ENCODE data around the gene CCDC184.
"Not testable (repeated sequence)": the region's sequence is repeated elsewhere in the genome, so short reads cannot be mapped to it uniquely, and the experiment has no call there.

CCDC184 gene

DNA sequence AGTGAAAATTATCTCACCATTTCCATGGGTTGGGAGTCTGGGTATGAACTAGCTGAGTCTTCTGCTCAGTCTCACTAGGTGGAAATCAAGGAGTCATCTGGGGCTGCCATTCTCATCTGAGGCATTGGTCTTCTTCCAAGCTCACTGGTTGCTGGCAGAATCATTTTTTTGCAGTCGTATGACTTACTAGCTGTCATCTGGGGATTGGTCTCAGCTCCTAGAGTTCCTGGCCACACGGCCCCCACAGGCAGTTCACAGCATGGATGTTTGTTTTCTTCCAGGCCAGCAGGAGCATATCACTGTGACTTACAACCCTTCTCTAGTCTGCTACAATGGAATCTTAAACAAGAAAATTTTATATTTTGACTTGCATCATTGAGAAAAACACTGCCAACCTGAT lies 38.2 kb downstream of the CCDC184 start:
- DNase-seq (ENCODE audit: low read depth), result peak; percentile 13
- H3K4me3 ChIP-seq (ENCODE audit: low read depth, low read length), result no peak overlapping the region
- TF ChIP-seq CTCF (conservative IDR thresholded peaks at IDR 0.05; ENCODE audit: low read depth, low read length), result no peak

DNA sequence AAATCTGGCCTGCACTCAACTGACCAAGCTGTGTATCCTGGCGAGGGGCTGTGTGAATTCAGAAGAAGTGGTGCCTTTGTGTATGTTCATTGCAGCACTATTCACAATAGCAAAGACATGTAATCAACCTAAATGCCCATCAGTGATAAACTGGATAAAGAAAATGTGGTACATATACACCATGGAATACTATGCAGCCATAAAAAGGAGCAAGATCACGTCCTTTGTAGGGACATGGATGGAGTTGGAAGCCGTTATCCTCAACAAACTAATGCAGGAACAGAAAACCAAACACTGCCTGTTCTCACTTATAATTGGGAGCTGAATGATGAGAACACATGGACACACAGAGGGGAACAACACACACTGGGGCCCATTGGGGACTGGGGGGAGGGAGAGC lies 41.1 kb downstream of the CCDC184 start:
- not testable (repeated sequence) for H3K4me3 ChIP-seq (ENCODE audit: low read depth, low read length); DNase-seq (ENCODE audit: low read depth)

DNA sequence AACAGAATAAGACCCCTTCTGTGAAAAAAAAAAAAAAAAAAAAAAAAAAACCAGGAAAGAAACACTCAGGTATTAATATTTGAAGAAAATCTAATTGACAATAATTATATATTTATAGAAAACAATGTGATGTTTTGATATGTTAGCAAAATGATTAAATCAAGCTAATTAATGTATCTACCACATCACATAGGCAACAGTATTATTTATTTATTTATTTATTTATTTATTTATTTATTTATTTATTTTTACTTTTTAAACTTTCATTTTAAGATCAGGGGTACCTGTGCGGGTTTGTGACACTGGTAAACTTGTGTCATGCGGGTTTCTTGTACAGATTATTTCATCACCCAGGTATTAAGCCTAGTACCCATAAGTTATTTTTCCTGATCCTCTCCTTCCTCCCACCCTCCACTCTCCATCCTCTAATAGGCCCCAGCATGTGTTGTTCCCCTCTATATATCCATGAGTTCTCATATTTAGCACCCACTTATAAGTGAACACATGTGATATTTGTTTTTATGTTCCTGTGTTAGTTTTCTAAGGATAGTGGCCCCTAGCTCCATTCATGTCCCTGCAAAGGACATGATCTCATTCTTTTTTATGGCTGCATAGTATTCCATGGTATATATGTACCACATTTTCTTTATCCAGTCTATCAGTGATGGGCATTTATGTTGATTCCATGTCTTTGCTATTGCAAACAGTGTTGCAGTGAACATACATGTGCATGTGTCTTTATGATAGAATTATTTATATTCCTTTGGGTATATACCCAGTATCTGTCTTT lies 47.9 kb downstream of the CCDC184 start:
- DNase-seq (ENCODE audit: low read depth); H3K4me3 ChIP-seq (ENCODE audit: low read depth, low read length): not testable (repeated sequence)
